HG03097 (cell line): ENCODE data around the gene MAP4K2.
"Not testable (repeated sequence)": the region's sequence is repeated elsewhere in the genome, so short reads cannot be mapped to it uniquely, and the experiment has no call there.

Experiments
- ATAC-seq: cut with Tn5 transposase; IDR thresholded peaks from one replicate; pipeline ENCODE4 v1.9.1; 2021; ENCODE audit not compliant: unreplicated experiment, low FRiP score

MAP4K2 gene

DNA sequence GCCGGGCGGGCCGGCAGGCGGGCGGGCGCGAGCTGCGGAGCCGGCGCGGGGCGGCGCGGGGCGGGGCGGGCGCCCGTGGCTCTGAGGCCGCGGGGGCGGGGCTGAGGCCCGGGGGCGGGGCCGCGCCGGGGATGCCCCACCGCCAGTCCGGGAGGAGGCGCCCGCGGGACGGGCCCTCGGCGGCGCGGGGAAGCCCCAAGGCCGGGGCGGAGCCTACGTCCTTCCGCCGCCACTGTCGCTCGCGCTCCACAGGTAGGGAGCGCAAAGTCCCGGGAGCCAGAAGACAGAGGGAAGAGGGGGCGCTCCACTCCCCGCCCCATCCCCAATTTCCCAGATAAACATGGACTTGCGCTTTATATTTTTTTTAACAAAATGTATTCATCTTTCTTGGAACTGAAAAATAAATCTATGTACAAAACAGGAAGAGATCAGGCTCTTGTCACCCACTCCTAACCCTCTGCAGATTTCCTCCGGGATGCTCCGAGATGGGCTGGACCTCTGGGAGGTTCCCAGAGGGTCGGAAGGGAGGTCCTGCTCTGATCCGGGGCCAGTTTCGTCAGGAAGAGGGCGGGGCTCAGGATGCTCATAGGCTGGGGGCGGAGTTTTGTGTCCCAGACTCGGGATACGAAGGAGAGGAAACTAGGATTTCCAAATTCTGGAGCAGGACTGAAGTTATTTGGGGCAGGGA lies at the start of gene MAP4K2:
TSS of gene MAP4K2 (minus strand) at position 57 of the 688 bp plus-strand sequence. CDS start 65 bp downstream, outside the sequence.
- ATAC-seq = peak; percentile 45

- no peak for ATAC-seq
Measured at GRCh38 chr11:64851831-64852351, 48.9 kb upstream of the MAP4K2 start.

GRCh38 chr11:64850979-64851567 lies 48.1 kb upstream of the MAP4K2 start:
- peak; percentile 68 for ATAC-seq

- ATAC-seq = no peak
Measured at GRCh38 chr11:64849598-64850356, 46.8 kb upstream of the MAP4K2 start.

DNA sequence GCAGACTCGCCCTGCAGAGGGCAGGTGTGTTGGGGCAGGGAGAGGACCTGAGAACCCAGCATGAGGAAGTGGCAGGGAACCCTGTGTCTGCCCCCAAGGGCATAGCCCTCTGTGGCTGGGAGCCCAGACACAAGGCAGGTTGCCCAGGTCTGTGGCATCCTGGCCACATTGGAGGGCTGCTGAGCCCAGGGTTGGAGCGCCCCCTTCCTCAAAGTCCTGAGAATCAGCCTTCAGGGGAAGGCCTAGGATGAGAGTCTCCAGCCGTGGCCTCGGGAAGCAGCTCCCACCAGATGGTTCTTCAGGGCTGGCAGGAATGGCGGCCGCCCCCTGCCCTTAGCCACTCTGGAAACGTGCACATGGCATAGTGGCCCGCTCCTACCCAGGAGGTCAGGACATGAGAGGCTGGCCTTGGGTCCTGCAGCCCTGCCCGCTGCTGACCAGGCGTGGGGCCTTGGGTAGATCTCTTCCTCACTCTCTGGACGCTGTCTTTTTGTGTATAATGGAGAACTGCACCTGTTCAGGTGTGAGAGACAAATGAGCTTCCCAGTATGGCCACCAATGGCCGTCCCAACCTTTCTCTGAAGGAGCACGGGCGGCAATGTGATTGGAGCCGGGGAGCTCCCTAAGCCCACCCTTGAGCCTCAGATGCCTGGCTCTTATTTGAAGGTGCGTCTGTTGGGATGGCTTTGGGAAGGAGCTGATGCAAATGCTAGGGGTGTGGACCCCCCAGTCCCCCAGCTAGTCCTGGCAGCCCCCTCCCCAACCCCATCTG lies 46.0 kb upstream of the MAP4K2 start:
- ATAC-seq = no peak

- no peak for ATAC-seq
Measured at GRCh38 chr11:64848214-64848825, 45.3 kb upstream of the MAP4K2 start.

DNA sequence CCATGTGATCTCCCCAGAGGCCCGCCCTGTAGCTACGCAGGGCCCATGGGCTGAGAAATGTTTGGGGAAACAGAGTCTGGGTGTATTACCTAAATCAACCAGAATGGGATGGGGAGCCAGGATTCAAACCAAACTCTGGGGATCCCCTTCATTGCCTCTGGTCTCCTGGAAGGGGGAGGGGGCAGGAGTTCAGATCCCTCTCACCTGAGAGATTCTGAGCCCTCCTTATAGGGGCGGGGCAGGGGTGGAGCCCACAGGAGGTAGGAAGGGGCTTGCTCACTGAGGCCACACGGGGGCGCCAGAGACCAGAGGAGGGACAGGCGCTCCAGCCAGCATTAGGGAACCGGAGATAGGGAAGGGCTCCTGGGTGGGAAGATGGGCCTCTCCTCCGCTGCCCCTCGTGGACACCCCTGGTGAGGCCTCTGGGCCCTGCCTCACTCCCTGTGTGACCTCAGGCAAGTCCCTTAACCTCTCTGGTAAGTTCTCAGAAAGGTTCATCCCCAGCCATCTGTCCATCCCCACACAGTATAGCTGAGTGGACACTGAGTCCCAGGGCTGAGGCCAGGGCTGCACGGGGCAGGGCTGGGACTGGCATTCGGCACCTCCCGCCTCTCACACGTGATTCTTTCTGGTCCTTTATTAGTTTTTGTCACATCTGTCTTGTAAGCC lies 44.1 kb upstream of the MAP4K2 start:
- ATAC-seq = no peak

DNA sequence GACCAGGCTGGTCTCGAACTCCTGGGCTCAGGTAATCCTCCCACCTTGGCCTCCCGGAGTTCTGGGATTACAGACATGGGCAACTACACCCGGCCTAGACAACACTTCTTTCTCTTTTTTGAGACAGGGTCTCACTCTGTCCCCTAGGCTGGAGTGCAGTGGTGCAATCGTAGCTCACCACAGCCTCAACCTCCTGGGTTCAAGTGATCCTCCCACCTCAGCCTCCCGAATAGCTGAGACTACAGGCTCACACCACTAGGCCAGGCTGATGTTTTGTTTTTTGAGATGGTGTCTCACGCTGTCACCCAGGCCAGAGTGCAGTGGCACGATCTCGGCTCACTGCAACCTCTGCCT lies 42.7 kb upstream of the MAP4K2 start:
- not testable (repeated sequence) for ATAC-seq

- no peak for ATAC-seq
Measured at GRCh38 chr11:64845129-64845775, 42.2 kb upstream of the MAP4K2 start.

DNA sequence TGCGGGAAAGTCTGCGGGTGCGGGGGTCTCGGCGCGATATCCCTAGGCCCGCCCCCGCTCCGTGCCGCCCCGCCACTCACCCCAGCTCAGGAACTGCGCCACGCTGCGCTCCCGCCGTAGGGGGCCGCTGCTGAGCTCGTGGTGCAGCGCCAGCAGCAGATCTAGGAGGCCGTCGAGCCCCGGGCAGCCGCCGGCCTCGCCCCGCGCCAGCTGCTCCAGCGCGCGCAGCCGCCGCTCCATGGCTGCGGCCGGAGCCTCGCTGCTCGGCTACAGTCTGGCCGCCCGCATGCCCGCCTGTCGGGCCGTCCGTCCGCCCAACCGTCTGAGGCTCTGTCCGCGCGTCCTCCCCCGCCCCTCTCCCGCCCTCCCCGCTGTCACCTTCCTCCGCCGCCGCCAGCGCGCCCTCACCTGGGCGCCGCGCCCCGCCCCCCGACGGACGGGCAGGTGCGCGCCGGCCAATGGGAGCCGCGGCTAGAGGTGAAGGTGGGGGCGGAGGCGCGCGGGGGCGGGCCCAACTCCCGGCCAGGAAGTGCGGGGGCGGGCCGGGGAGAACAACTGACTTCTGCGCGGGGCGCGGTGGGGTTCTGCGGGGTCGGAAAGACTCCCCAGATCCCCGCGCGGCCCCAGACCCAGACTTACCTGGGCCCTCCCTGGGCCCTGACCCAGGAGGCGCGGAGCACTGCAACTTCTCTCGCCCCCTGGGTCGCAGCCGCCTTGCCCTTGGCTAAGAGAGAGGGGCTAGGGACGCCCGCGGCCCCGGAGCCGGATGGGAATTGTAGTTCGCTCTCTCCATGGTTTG lies 41.5 kb upstream of the MAP4K2 start, which contains the start of gene CDC42BPG:
TSS of gene CDC42BPG (minus strand) at position 324 of the 799 bp plus-strand sequence. CDS start at position 240, 84 bp downstream.
- no peak for ATAC-seq

GRCh38 chr11:64843686-64844329 lies 40.8 kb upstream of the MAP4K2 start:
- no peak for ATAC-seq

DNA sequence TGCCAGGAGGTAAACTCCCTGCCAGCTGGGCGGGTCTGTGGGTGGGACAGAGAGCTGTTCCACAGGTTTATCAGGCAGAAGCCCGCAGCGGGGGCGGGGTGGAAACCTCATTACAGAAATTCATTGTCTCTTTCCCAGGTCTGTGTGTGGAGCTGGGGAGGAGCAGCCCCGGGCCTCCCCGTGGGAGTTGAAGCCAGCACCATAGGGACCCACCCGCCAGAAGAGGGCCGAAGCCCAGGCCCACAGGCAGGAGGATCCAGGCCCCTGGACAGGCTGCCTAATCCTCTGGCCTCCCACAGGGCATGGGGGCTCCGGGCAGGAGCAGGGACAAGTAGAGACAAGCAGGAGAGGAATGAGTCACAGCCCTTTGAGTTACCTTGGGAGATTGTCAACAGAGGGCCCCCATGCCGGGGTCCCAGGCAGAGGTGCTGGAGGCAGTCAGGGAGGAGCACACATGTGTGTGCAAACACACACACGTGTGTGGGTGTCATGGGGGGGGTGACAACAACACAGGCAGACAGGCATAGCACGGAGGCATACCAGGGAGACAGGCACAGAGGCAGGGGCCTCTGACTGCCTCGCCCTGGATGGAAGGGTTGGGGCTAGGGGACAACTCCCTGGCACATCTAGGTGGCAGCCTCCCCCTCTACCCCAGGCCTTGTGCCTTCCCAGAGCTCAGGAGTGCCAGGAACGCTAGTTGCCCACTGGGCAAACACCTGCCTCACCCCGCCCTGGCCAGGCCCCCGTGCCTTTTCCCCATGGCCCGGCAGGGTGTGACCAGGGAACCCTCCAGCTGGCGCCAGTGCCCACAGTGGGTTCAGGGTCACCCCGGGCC lies 40.1 kb upstream of the MAP4K2 start:
- no peak for ATAC-seq

DNA sequence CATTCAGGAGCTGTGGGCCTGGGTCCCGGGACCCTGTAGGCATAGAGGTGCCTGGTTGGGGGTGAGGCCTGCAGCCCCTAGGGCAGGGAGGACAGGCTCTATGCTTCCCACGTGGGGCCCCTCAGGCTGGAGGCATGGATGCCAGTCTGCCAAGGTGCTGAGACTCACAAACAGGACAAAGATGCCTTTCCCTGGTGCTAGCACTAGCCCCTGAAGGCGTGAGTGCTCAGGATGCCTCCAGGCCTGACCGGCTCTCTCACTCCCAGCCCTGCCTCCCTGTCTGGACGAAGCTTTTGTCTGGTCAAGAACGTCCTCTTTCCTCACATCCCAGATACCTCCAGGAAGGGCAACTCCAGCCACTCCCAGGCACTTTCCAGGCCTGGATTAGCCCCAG lies 39.3 kb upstream of the MAP4K2 start:
- no peak for ATAC-seq

DNA sequence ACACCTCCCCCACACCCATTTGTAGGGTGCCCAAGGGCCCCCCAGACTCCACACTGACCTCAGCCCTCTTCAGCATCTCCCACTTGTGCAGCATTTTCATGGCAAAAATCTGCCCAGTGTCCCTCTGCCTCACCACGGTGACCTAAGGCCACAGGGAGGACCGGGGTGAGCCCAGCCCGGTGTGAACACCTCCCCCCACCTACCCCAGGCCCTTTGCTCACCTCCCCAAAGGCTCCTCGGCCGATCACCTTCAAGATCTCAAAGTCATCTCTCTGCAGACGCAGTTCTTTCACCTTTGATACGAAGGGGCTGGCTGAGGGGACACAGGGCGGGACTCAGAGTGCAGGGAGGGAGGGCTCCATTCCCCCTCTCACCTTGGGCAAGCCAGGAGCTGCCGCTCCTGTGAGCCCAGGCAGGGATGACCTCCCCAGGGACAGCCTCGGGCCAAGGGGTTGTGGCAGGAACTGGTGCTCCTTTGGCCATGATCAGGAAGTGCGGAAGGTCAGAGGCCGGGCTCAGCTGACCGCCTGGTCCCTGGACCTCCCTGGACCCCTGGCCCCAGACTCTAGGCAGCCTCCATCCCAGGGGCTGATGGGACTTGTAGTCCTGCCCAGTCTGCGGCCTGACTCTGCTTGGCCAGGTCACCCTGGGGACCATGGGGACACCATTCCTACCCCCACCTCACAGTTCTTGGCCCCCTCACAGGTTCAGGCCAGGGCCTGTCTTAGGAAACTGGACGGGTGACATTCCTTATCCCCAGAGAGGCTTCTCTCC lies 38.8 kb upstream of the MAP4K2 start:
- ATAC-seq = no peak

GRCh38 chr11:64839887-64840782 lies 37.1 kb upstream of the MAP4K2 start:
- no peak for ATAC-seq
